Thyroid gland (tissue), 4 donors: Measurements from ENCODE around the gene KIAA0232.

Experiments used
- CTCF ChIP-seq, 6 experiments: fragments of 200-600 bp in 3 of 6; fragments of 450-650 bp in 3 of 6; sonication (generic) in 3 of 6; IDR thresholded peaks; one replicate each; pipeline ENCODE4 v1.5.1; 2016 to 2019; ENCODE audit warnings: antibody characterized with exemption in 6 of 6, mild to moderate bottlenecking in 2 of 6, inconsistent platforms in 1 of 6, moderate library complexity in 1 of 6
- POLR2A ChIP-seq, 2 donors: fragments of 450-650 bp; IDR thresholded peaks; one replicate each; pipeline ENCODE4 v1.6.1; 2017; ENCODE audit warnings: antibody characterized with exemption in 2 of 2, mild to moderate bottlenecking in 2 of 2, moderate library complexity in 1 of 2

- TF ChIP-seq CTCF (IDR thresholded peaks at IDR 0.05), result no peak
- TF ChIP-seq POLR2A (IDR thresholded peaks at IDR 0.05), result no peak
Measured at GRCh38 chr4:6751611-6752485, 30.7 kb upstream of the KIAA0232 start.
